Bronchial epithelial cell (primary cell): ENCODE measurements around the gene GFER. TPM values are rescaled to one million over a fixed set of nuclear protein-coding genes. Genes with fewer than 3 reads are reported as not detected.

Experiments
- DNase-seq: peaks from one replicate; pipeline ENCODE4 v3.0.0-alpha.2; 2010; ENCODE audit warnings: low read depth
- FAIRE-seq: peaks from 2 replicates; lab custom pipeline; 2011; peaks lifted over from hg19 to GRCh38; lab: Jason Lieb, UNC
- H3K27me3 ChIP-seq: 2 replicates; pipeline ENCODE4 v1.5.1; 2011; ENCODE audit warnings: low read length; ENCODE audit not compliant: control insufficient read depth, insufficient read depth
- H3K36me3 ChIP-seq: 2 replicates; pipeline ENCODE4 v1.5.1; 2011; ENCODE audit warnings: low read length; ENCODE audit not compliant: control insufficient read depth, insufficient read depth
- H3K4me3 ChIP-seq: 2 replicates; pipeline ENCODE4 v1.5.1; 2011; ENCODE audit warnings: mild to moderate bottlenecking, low read depth, low read length, control low read depth
- CTCF ChIP-seq: IDR thresholded peaks from 2 replicates; pipeline ENCODE4 v1.5.1; 2011; ENCODE audit warnings: mild to moderate bottlenecking, moderate library complexity, low read length, control low read depth, inconsistent platforms; ENCODE audit not compliant: insufficient read depth, severe bottlenecking
- total RNA-seq: library from RNA; depleted of rRNA; stranded (reverse); fragments of >200 nt; gene quantifications from 2 replicates; pipeline ENCODE4 v1.2.1, GENCODE V29; 2014

The GFER gene
- total RNA-seq, 1 donor from 2014 or later, result 16.1 TPM

GRCh38 chr16:2027024-2028010 is 43.3 kb downstream of the GFER start:
- Histone ChIP-seq H3K27me3 (no peaks in the 10 kb centered on the region), H3K36me3 (no peaks in the 10 kb centered on the region), H3K4me3 (peak overlapping the region; percentile 31)
- DNase-seq (peak; percentile 33), FAIRE-seq (peak; percentile 82)
- TF ChIP-seq CTCF, result no peak

GRCh38 chr16:2028146-2028545 is 44.2 kb downstream of the GFER start:
- no peak overlapping the region for H3K4me3 ChIP-seq
- H3K36me3 ChIP-seq, result no peaks in the 10 kb centered on the region
- no peak for TF ChIP-seq CTCF
- FAIRE-seq (no peak), DNase-seq (no peak)
- no peaks in the 10 kb centered on the region for H3K27me3 ChIP-seq

GRCh38 chr16:2028620-2029220 is 44.7 kb downstream of the GFER start:
- no peak for FAIRE-seq
- H3K36me3 ChIP-seq, result no peaks in the 10 kb centered on the region
- H3K4me3 ChIP-seq, result no peak overlapping the region
- H3K27me3 ChIP-seq, result no peaks in the 10 kb centered on the region
- TF ChIP-seq CTCF, result no peak
- no peak for DNase-seq

- Histone ChIP-seq H3K36me3 (no peaks in the 10 kb centered on the region), H3K4me3 (no peak overlapping the region), H3K27me3 (no peaks in the 10 kb centered on the region)
- no peak for DNase-seq
- FAIRE-seq, result no peak
- no peak for TF ChIP-seq CTCF
These were observed 45.4 kb downstream of the GFER start for GRCh38 chr16:2029350-2029749.

- no peak for FAIRE-seq
- Histone ChIP-seq H3K4me3 (no peak overlapping the region), H3K27me3 (no peaks in the 10 kb centered on the region), H3K36me3 (no peaks in the 10 kb centered on the region)
- TF ChIP-seq CTCF, result no peak
- no peak for DNase-seq
These were observed 46.0 kb downstream of the GFER start for GRCh38 chr16:2030036-2030435.
